ACC112 (cell line): ENCODE results near the gene KCNQ4.

Experiments
- H2AFZ ChIP-seq: fragments of 200-600 bp; sonication (generic); one replicate; pipeline ENCODE4 v1.6.0; 2017; ENCODE audit warnings: antibody characterized with exemption, low read length; ENCODE audit not compliant: unreplicated experiment
- H3K27ac ChIP-seq: fragments of 200-600 bp; sonication (generic); 2 replicates; pipeline ENCODE4 v1.5.1; 2014; ENCODE audit warnings: low read depth, mild to moderate bottlenecking, antibody characterized with exemption, low read length, moderate library complexity
- H3K27me3 ChIP-seq: fragments of 200-600 bp; sonication (generic); 2 replicates; pipeline ENCODE4 v1.6.1; 2014; ENCODE audit warnings: mild to moderate bottlenecking, antibody characterized with exemption, low read length, moderate library complexity, mixed read lengths; ENCODE audit not compliant: insufficient read depth
- H3K36me3 ChIP-seq: fragments of 200-600 bp; sonication (generic); 2 replicates; pipeline ENCODE4 v1.6.1; 2016; ENCODE audit warnings: mild to moderate bottlenecking, antibody characterized with exemption, low read length, moderate library complexity, mixed read lengths; ENCODE audit not compliant: insufficient read depth
- H3K4me1 ChIP-seq: fragments of 200-600 bp; sonication (generic); one replicate; pipeline ENCODE4 v1.6.1; 2016; ENCODE audit warnings: low read length, mixed read lengths; ENCODE audit not compliant: insufficient read depth, unreplicated experiment, control insufficient read depth
- H3K4me3 ChIP-seq: fragments of 200-600 bp; sonication (generic); 2 replicates; pipeline ENCODE4 v1.5.1; 2014; ENCODE audit warnings: mild to moderate bottlenecking, low read depth, low read length
- H3K79me2 ChIP-seq: fragments of 200-600 bp; sonication (generic); one replicate; pipeline ENCODE4 v1.6.0; 2016; ENCODE audit warnings: low read length; ENCODE audit not compliant: control insufficient read depth, unreplicated experiment, insufficient read depth

The KCNQ4 gene

DNA sequence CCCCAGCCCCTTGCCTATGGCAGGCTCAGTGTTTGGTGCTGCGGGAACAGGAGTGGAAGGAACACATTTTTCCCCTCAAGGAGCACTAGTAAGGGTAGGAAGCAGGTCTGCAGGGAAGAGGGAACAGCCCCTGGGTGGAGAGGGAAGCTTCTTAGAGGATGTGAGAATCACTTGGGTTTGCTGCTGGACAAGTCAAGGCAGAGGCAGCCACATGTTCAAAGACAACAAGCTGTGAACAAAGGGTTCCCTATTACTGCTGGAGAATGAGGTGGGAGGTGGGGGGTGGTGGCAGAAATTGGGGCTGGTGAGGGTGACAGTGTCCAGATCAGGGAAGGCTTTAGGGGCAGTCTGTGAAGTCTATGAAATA is 103.4 kb downstream of the KCNQ4 start:
- Histone ChIP-seq H3K79me2 (no peaks in the 10 kb centered on the region), H3K27ac (no peak overlapping the region), H3K4me1 (no peaks in the 10 kb centered on the region), H2AFZ (no peak overlapping the region), H3K4me3 (no peak overlapping the region), H3K36me3 (no peaks in the 10 kb centered on the region), H3K27me3 (no peaks in the 10 kb centered on the region)

DNA sequence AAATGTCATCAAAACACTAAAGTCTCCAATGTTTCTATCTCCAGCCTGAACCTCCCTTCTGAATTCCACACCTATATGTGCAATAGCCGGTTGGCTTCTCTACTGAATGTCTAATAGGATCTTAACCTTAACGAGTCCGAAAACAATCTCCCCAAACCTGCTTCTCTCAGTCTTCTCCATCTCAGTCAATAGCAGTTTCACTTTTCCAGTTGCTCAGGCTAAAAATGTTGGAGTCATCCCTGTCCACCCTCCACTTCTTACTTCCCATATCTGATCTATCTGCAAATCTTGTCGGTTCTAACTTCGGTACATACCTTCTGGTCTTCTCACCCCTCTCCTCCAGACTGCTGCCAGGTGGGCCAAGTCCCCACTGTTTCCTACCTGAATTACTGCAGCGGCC is 104.1 kb downstream of the KCNQ4 start:
- no peaks in the 10 kb centered on the region for H3K27me3 ChIP-seq
- H3K27ac ChIP-seq: no peak overlapping the region
- peak overlapping the region; percentile 7 for H2AFZ ChIP-seq
- H3K4me1 ChIP-seq: no peaks in the 10 kb centered on the region
- no peak overlapping the region for H3K4me3 ChIP-seq
- H3K36me3 ChIP-seq: no peaks in the 10 kb centered on the region
- no peaks in the 10 kb centered on the region for H3K79me2 ChIP-seq
